ENCODE data around the gene NKAPD1. TPM values are rescaled to one million over a fixed set of nuclear protein-coding genes. Genes with fewer than 3 reads are reported as not detected.

The NKAPD1 gene
- total RNA-seq, 1 donor from 2014 or later: 29.6 TPM

DNA sequence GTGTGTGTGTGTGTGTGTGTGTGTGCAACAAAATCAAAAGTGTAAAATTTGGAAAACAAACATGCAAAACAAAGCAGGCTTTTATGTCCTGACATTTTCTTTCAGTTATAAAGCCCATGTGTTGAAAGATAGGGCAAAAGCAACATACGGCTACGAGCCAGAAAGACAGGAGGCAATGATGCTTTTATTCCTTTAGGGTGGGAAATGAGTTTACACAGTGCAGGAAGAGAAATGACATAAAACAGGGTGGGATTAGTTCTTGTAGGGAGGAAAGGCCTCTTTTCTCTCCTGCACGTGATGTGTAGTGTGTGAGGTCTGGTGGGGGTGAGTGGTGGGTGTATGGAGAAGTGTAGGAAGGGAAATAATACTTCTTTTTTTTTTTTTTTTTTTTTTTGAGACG lies 60.4 kb downstream of the NKAPD1 start:
- Mint-ChIP-seq H3K4me3 (ENCODE audit: low read depth) (no peak overlapping the region), H3K9me3 (ENCODE audit: low read depth) (no peaks in the 10 kb centered on the region), H3K36me3 (ENCODE audit: insufficient read depth) (no peaks in the 10 kb centered on the region), H3K4me1 (ENCODE audit: low read depth) (no peaks in the 10 kb centered on the region), H3K27me3 (no peaks in the 10 kb centered on the region), H3K27ac (no peak overlapping the region)
- DNase-seq (ENCODE audit: low spot score, unreplicated experiment): no peak
- TF ChIP-seq, protein P1, sequence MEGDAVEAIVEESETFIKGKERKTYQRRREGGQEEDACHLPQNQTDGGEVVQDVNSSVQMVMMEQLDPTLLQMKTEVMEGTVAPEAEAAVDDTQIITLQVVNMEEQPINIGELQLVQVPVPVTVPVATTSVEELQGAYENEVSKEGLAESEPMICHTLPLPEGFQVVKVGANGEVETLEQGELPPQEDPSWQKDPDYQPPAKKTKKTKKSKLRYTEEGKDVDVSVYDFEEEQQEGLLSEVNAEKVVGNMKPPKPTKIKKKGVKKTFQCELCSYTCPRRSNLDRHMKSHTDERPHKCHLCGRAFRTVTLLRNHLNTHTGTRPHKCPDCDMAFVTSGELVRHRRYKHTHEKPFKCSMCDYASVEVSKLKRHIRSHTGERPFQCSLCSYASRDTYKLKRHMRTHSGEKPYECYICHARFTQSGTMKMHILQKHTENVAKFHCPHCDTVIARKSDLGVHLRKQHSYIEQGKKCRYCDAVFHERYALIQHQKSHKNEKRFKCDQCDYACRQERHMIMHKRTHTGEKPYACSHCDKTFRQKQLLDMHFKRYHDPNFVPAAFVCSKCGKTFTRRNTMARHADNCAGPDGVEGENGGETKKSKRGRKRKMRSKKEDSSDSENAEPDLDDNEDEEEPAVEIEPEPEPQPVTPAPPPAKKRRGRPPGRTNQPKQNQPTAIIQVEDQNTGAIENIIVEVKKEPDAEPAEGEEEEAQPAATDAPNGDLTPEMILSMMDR (IDR thresholded peaks at IDR 0.05; ENCODE audit: unreplicated experiment): no peak

Other genes with a start within 250 kb of the NKAPD1 start
- 45.2 and 47.3 TPM in 2 replicates for gene ALG9, start 202.7 kb upstream of the NKAPD1 start, total RNA-seq
- 2.8 and 3.0 TPM in 2 replicates for gene FDXACB1, start 195.1 kb upstream of the NKAPD1 start, total RNA-seq
- 25.7 and 28.4 TPM in 2 replicates for gene CFAP68, start 194.8 kb upstream of the NKAPD1 start, total RNA-seq
- gene CRYAB, start 162.5 kb upstream of the NKAPD1 start, total RNA-seq: 1.2 TPM in 1 of 2 replicates, not detected in the other
- not detected in 2 replicates for gene HSPB2, start 161.6 kb upstream of the NKAPD1 start, total RNA-seq
- gene C11orf52, start 155.4 kb upstream of the NKAPD1 start, total RNA-seq: 16.2 and 19.4 TPM in 2 replicates
- gene DIXDC1, start 137.0 kb upstream of the NKAPD1 start, total RNA-seq: 23.5 and 25.0 TPM in 2 replicates
- gene DLAT, start 48.9 kb upstream of the NKAPD1 start, total RNA-seq: 36.7 and 38.7 TPM in 2 replicates
- gene PIH1D2, start 282 bp upstream of the NKAPD1 start, total RNA-seq: 4.9 and 6.2 TPM in 2 replicates
- 71.2 and 71.7 TPM in 2 replicates for gene TIMM8B, start 12.5 kb downstream of the NKAPD1 start, total RNA-seq
- gene SDHD, start 12.6 kb downstream of the NKAPD1 start, total RNA-seq: 40.4 and 46.9 TPM in 2 replicates
- gene IL18, start 89.8 kb downstream of the NKAPD1 start, total RNA-seq: 1.4 and 2.9 TPM in 2 replicates
- gene TEX12, start 93.1 kb downstream of the NKAPD1 start, total RNA-seq: not detected in 2 replicates
- gene BCO2, start 101.2 kb downstream of the NKAPD1 start, total RNA-seq: 3.0 and 3.6 TPM in 2 replicates
- gene PTS, start 152.1 kb downstream of the NKAPD1 start, total RNA-seq: 46.3 and 49.6 TPM in 2 replicates
- not detected in 2 replicates for gene PLET1, start 186.6 kb downstream of the NKAPD1 start, total RNA-seq